Hair follicular keratinocyte (primary cell): ENCODE results near the gene NUP188. TPM values are rescaled to one million over a fixed set of nuclear protein-coding genes. Genes with fewer than 3 reads are reported as not detected.

Experiments used
- total RNA-seq: library from RNA; depleted of rRNA; stranded (reverse); fragments of >200 nt; gene quantifications from 2 replicates; pipeline ENCODE4 v1.2.3, GENCODE V29; 2015

Gene NUP188
- total RNA-seq: 32.5 and 45.4 TPM in 2 replicates

GRCh38 chr9:128947527-128948301, at the start of gene NUP188, which contains the start of gene DOLK:
Gene NUP188, plus strand, starts transcription at chr9:128947699. Its CDS starts 21 bp downstream, at chr9:128947720.
Gene DOLK, minus strand, starts transcription at chr9:128947603. Its CDS starts 300 bp downstream, at chr9:128947303.

GRCh38 chr9:128920381-128921058, 27.0 kb upstream of the NUP188 start, which contains the start of gene PHYHD1:
Gene PHYHD1, plus strand, starts transcription at chr9:128920982. Its CDS starts 1,342 bp downstream, at chr9:128922324.

GRCh38 chr9:129028192-129028966, 80.9 kb downstream of the NUP188 start, which contains the start of gene SH3GLB2:
Gene SH3GLB2, minus strand, starts transcription at chr9:129028331. Its CDS starts 177 bp downstream, at chr9:129028154.

GRCh38 chr9:129036241-129036922, 88.9 kb downstream of the NUP188 start, which contains the start of gene MIGA2:
Gene MIGA2, plus strand, starts transcription at chr9:129036626. Its CDS starts 3,969 bp downstream, at chr9:129040595.

Other genes starting within 250 kb of the NUP188 start
- gene PKN3, start 245.2 kb upstream of the NUP188 start, total RNA-seq: 4.8 and 7.6 TPM in 2 replicates
- 93.0 and 161 TPM in 2 replicates for gene ZDHHC12, start 223.6 kb upstream of the NUP188 start, total RNA-seq
- 26.0 and 26.9 TPM in 2 replicates for gene ZER1, start 175.8 kb upstream of the NUP188 start, total RNA-seq
- gene TBC1D13, start 160.4 kb upstream of the NUP188 start, total RNA-seq: 7.0 and 15.4 TPM in 2 replicates
- gene ENDOG, start 129.2 kb upstream of the NUP188 start, total RNA-seq: 32.5 and 44.9 TPM in 2 replicates
- 14.2 and 34.4 TPM in 2 replicates for gene SPOUT1, start 117.9 kb upstream of the NUP188 start, total RNA-seq
- gene KYAT1, start 65.7 kb upstream of the NUP188 start, total RNA-seq: 12.5 and 19.3 TPM in 2 replicates
- 126 and 152 TPM in 2 replicates for gene LRRC8A, start 65.6 kb upstream of the NUP188 start, total RNA-seq
- gene PHYHD1, start 26.7 kb upstream of the NUP188 start, total RNA-seq: 3.2 and 7.5 TPM in 2 replicates
- 17.6 and 24.6 TPM in 2 replicates for gene DOLK, start 96 bp upstream of the NUP188 start, total RNA-seq
- 37.9 and 46.2 TPM in 2 replicates for gene SH3GLB2, start 80.6 kb downstream of the NUP188 start, total RNA-seq
- 15.8 and 18.7 TPM in 2 replicates for gene MIGA2, start 88.9 kb downstream of the NUP188 start, total RNA-seq
- 13.0 and 20.9 TPM in 2 replicates for gene DOLPP1, start 133.4 kb downstream of the NUP188 start, total RNA-seq
- gene CRAT, start 163.1 kb downstream of the NUP188 start, total RNA-seq: 14.1 and 32.8 TPM in 2 replicates
- gene PTPA, start 163.7 kb downstream of the NUP188 start, total RNA-seq: 76.2 and 97.7 TPM in 2 replicates
- 30.1 and 45.1 TPM in 2 replicates for gene IER5L, start 230.6 kb downstream of the NUP188 start, total RNA-seq